ENCODE data around the gene CBFB.

DNA sequence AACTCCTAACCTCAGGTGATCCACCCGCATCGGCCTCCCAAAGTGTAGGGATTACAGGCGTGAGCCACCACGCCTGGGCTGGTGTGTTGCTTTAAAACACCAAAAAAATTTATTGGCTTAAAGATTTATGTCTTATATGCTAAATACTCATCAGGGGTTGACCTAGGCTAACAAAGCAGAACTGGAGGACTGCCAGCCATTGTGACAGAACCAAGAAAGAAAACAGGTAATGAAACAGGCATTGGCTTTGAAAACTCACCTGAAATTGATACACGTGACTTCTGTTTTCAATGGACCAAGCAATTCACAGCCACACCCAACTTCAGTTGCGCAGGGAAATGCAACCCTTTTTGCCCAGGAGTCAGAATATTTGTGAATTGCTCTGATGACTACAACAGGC is 75.9 kb downstream of the CBFB start:
- TF ChIP-seq, protein P1, sequence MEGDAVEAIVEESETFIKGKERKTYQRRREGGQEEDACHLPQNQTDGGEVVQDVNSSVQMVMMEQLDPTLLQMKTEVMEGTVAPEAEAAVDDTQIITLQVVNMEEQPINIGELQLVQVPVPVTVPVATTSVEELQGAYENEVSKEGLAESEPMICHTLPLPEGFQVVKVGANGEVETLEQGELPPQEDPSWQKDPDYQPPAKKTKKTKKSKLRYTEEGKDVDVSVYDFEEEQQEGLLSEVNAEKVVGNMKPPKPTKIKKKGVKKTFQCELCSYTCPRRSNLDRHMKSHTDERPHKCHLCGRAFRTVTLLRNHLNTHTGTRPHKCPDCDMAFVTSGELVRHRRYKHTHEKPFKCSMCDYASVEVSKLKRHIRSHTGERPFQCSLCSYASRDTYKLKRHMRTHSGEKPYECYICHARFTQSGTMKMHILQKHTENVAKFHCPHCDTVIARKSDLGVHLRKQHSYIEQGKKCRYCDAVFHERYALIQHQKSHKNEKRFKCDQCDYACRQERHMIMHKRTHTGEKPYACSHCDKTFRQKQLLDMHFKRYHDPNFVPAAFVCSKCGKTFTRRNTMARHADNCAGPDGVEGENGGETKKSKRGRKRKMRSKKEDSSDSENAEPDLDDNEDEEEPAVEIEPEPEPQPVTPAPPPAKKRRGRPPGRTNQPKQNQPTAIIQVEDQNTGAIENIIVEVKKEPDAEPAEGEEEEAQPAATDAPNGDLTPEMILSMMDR (conservative IDR thresholded peaks at IDR 0.05; ENCODE audit: low read depth, low read length): no peak
- no peak for TF ChIP-seq EZH2 (IDR thresholded peaks at IDR 0.05; ENCODE audit: borderline replicate concordance, low read depth, low read length, poor library complexity, severe bottlenecking)
